Measurements from ENCODE around the gene PSMC1.
"Not testable (repeated sequence)": the region's sequence is repeated elsewhere in the genome, so short reads cannot be mapped to it uniquely, and the experiment has no call there.

PSMC1 gene

DNA sequence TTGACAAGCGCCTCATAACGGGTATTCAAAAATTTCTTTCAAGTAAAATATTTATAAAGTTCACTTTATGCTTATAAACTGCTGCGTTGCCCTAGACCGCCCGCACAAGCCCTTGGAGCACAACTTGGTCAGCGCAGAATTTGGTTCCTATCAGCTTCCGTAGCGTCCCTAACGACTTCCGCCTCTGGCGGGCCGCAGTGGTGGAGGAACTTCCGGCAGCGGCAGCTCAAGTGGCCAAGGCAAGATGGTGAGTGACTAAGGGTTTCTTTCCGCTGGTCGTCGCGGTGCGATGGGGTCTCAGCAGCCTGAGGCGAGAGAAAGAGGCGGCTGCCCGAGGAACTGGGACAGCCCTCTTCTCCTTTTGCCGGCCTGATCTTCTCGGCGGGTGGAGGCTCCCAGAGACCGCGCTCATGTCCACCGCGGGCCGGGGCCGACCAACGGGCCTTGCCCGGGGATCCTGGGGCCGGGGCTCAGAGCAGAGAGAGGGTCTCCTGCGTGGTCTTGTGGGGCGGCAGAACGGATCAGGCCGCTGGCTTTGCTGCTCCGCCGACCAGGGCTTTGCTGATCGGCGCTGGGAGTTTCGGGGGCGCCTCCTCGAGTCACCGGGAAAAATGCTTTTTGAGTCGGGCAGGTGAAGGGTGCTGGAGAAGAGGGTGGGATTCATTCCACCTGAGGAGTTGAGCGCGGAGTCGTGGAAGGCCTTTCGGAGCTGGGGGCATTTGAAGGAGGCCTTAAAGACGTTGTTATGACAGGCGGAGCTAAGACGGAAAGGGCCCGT lies at the start of gene PSMC1:
PSMC1 (plus strand) TSS at position 200 of the 778 bp plus-strand sequence; CDS start at position 245, 45 bp downstream.
- no peaks in the 10 kb centered on the region for H3F3A ChIP-seq (ENCODE audit: insufficient read depth, low read length)
- no peaks in the 10 kb centered on the region for H3K9me3 ChIP-seq (replicated peaks; ENCODE audit: insufficient read depth, low read length)
- H3K9me2 ChIP-seq (replicated peaks; ENCODE audit: insufficient read depth, low read length), result no peaks in the 10 kb centered on the region
- H2AFZ ChIP-seq (ENCODE audit: low read length), result peak within 1 kb of the TSS; percentile 56
- peak; percentile 84 for DNase-seq
- H3K36me3 ChIP-seq (replicated peaks; ENCODE audit: insufficient read depth, low read length), result no peaks in the 10 kb centered on the region; the same call in 1 of the 2 replicates
- H3K4me1 ChIP-seq (ENCODE audit: low read length), result no peaks in the 10 kb centered on the region
- H3K4me2 ChIP-seq (ENCODE audit: low read depth, low read length), result peak within 1 kb of the TSS; percentile 60; the same call in 1 of the 2 replicates
- no peaks in the 10 kb centered on the region for H4K20me1 ChIP-seq (ENCODE audit: insufficient read depth, low read length)
- peak within 1 kb of the TSS; percentile 50; the same call in 1 of the 2 replicates for H3K27ac ChIP-seq (ENCODE audit: low read length)
- H3K27me3 ChIP-seq (replicated peaks; ENCODE audit: insufficient read depth, low read length), result no peaks in the 10 kb centered on the region
- peak within 1 kb of the TSS; percentile 83 for H3K4me3 ChIP-seq (ENCODE audit: low read length)
- TF ChIP-seq EZH2 (optimal IDR thresholded peaks at IDR 0.05; ENCODE audit: low read depth, low read length) (no peak), EZH2phosphoT487 (IDR thresholded peaks at IDR 0.05; ENCODE audit: low read length) (no peak), CTCF (IDR thresholded peaks at IDR 0.05; ENCODE audit: low read length) (no peak)
- H3K9ac ChIP-seq (ENCODE audit: low read length), result peak within 1 kb of the TSS; percentile 88
- H3K79me2 ChIP-seq (ENCODE audit: low read length), result peaks cover 30% of the 10 kb centered on the region

GRCh38 chr14:90213099-90213748 lies 43.1 kb upstream of the PSMC1 start:
- no peak overlapping the region for H3K4me3 ChIP-seq (ENCODE audit: low read length)
- no peak for DNase-seq
- H3K9me3 ChIP-seq (replicated peaks; ENCODE audit: insufficient read depth, low read length), result no peaks in the 10 kb centered on the region
- no peak for TF ChIP-seq EZH2phosphoT487 (IDR thresholded peaks at IDR 0.05; ENCODE audit: low read length)
- TF ChIP-seq CTCF (IDR thresholded peaks at IDR 0.05; ENCODE audit: low read length), result no peak
- TF ChIP-seq EZH2 (optimal IDR thresholded peaks at IDR 0.05; ENCODE audit: low read depth, low read length), result no peak
- H3K9ac ChIP-seq (ENCODE audit: low read length), result no peak overlapping the region
- H3F3A ChIP-seq (ENCODE audit: insufficient read depth, low read length), result no peaks in the 10 kb centered on the region
- H4K20me1 ChIP-seq (ENCODE audit: insufficient read depth, low read length), result no peaks in the 10 kb centered on the region
- no peak overlapping the region for H2AFZ ChIP-seq (ENCODE audit: low read length)
- H3K36me3 ChIP-seq (replicated peaks; ENCODE audit: insufficient read depth, low read length), result no peaks in the 10 kb centered on the region
- no peaks in the 10 kb centered on the region for H3K9me2 ChIP-seq (replicated peaks; ENCODE audit: insufficient read depth, low read length)
- H3K4me2 ChIP-seq (ENCODE audit: low read depth, low read length), result no peak overlapping the region
- H3K27ac ChIP-seq (ENCODE audit: low read length), result no peak overlapping the region
- H3K27me3 ChIP-seq (replicated peaks; ENCODE audit: insufficient read depth, low read length), result no peaks in the 10 kb centered on the region
- no peaks in the 10 kb centered on the region for H3K4me1 ChIP-seq (ENCODE audit: low read length)
- no peaks in the 10 kb centered on the region for H3K79me2 ChIP-seq (ENCODE audit: low read length)

DNA sequence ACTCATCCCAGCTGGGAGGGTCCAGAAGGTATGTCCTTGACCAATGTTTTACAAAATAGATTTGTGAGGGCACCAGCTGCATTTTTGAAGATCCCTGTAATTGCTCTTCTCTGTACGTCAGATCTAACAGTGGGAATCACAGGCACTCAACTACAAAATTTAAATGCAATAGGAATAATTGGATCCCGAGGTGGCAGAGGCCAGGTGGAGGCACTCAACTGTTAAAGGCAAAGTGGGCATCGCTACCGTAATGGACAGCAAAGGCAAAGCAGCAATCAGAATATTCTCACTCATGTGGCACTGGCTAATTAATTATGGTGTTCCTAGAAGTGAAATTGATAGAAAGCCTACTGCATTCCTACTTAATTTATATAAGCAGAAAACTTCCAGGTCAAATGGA lies 27.9 kb upstream of the PSMC1 start:
- Histone ChIP-seq H3K4me2 (ENCODE audit: low read depth, low read length) (no peak overlapping the region), H3K4me1 (ENCODE audit: low read length) (no peaks in the 10 kb centered on the region), H3K4me3 (ENCODE audit: low read length) (no peak overlapping the region), H3K27me3 (replicated peaks; ENCODE audit: insufficient read depth, low read length) (no peaks in the 10 kb centered on the region), H3K27ac (ENCODE audit: low read length) (no peak overlapping the region), H3K79me2 (ENCODE audit: low read length) (no peaks in the 10 kb centered on the region), H3K36me3 (replicated peaks; ENCODE audit: insufficient read depth, low read length) (no peaks in the 10 kb centered on the region), H3F3A (ENCODE audit: insufficient read depth, low read length) (no peaks in the 10 kb centered on the region), H4K20me1 (ENCODE audit: insufficient read depth, low read length) (no peaks in the 10 kb centered on the region), H3K9me3 (replicated peaks; ENCODE audit: insufficient read depth, low read length) (no peaks in the 10 kb centered on the region), H3K9ac (ENCODE audit: low read length) (no peak overlapping the region), H3K9me2 (replicated peaks; ENCODE audit: insufficient read depth, low read length) (no peaks in the 10 kb centered on the region), H2AFZ (ENCODE audit: low read length) (no peak overlapping the region)
- TF ChIP-seq EZH2phosphoT487 (IDR thresholded peaks at IDR 0.05; ENCODE audit: low read length) (no peak), CTCF (IDR thresholded peaks at IDR 0.05; ENCODE audit: low read length) (no peak), EZH2 (optimal IDR thresholded peaks at IDR 0.05; ENCODE audit: low read depth, low read length) (no peak)
- no peak for DNase-seq

DNA sequence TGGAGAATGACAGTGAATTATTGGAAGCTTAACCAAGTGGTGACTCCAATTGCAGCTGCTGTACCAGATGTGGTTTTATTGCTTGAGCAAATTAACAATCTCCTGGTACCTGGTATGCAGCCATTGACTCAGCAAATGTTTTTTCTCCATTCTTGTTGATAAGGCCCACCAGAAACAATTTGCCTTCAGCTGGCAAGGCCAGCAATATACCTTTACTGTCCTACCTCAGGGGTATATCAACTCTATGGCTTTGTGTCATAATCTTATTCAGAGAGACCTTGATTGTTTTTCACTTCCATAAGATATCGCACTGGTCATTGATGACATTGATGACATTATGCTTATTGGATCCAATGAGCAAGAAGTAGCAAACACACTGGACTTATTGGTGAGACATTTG lies 26.4 kb upstream of the PSMC1 start:
- H3K79me2 ChIP-seq (ENCODE audit: low read length); H2AFZ ChIP-seq (ENCODE audit: low read length); DNase-seq; H4K20me1 ChIP-seq (ENCODE audit: insufficient read depth, low read length); H3K27me3 ChIP-seq (replicated peaks; ENCODE audit: insufficient read depth, low read length); H3K27ac ChIP-seq (ENCODE audit: low read length); H3F3A ChIP-seq (ENCODE audit: insufficient read depth, low read length); H3K9me2 ChIP-seq (replicated peaks; ENCODE audit: insufficient read depth, low read length); H3K9me3 ChIP-seq (replicated peaks; ENCODE audit: insufficient read depth, low read length); H3K4me1 ChIP-seq (ENCODE audit: low read length); H3K4me2 ChIP-seq (ENCODE audit: low read depth, low read length); H3K4me3 ChIP-seq (ENCODE audit: low read length); H3K9ac ChIP-seq (ENCODE audit: low read length); H3K36me3 ChIP-seq (replicated peaks; ENCODE audit: insufficient read depth, low read length): not testable (repeated sequence)
